GM12801 (cell line): Measurements from ENCODE around the gene FOXR1.

ENCODE experiments used
- TF ChIP-seq, protein P1 (sequence below): IDR thresholded peaks from one replicate; pipeline ENCODE4 v1.5.1; 2011; ENCODE audit warnings: control low read depth; ENCODE audit not compliant: insufficient read length; ENCODE audit errors: extremely low read depth

FOXR1 gene

DNA sequence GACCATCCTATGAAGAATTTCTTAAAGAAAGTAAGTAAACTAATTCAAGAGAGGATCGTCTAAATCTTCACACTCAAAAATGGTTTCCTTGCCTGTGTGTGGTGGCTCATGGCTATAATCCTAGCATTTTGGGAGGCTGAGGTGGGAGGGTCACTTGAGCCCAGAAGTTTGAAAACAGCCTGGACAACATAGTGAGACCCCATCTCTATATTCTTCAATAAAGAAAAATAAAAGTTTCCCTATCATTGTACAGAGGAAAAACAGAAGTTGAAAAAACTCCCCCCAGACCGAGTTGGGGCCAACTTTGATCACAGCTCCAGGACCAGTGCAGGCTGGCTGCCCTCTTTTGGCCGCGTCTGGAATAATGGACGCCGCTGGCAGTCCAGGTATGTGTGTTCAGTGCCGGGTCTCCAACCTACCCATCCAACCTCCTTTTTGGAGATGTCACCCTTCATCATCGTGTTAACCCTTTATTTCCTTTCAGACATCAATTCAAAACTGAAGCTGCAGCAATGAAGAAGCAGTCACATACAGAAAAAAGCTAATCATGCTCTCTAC, 43.6 kb downstream of the FOXR1 start:
- TF ChIP-seq, protein P1, sequence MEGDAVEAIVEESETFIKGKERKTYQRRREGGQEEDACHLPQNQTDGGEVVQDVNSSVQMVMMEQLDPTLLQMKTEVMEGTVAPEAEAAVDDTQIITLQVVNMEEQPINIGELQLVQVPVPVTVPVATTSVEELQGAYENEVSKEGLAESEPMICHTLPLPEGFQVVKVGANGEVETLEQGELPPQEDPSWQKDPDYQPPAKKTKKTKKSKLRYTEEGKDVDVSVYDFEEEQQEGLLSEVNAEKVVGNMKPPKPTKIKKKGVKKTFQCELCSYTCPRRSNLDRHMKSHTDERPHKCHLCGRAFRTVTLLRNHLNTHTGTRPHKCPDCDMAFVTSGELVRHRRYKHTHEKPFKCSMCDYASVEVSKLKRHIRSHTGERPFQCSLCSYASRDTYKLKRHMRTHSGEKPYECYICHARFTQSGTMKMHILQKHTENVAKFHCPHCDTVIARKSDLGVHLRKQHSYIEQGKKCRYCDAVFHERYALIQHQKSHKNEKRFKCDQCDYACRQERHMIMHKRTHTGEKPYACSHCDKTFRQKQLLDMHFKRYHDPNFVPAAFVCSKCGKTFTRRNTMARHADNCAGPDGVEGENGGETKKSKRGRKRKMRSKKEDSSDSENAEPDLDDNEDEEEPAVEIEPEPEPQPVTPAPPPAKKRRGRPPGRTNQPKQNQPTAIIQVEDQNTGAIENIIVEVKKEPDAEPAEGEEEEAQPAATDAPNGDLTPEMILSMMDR: no peak

DNA sequence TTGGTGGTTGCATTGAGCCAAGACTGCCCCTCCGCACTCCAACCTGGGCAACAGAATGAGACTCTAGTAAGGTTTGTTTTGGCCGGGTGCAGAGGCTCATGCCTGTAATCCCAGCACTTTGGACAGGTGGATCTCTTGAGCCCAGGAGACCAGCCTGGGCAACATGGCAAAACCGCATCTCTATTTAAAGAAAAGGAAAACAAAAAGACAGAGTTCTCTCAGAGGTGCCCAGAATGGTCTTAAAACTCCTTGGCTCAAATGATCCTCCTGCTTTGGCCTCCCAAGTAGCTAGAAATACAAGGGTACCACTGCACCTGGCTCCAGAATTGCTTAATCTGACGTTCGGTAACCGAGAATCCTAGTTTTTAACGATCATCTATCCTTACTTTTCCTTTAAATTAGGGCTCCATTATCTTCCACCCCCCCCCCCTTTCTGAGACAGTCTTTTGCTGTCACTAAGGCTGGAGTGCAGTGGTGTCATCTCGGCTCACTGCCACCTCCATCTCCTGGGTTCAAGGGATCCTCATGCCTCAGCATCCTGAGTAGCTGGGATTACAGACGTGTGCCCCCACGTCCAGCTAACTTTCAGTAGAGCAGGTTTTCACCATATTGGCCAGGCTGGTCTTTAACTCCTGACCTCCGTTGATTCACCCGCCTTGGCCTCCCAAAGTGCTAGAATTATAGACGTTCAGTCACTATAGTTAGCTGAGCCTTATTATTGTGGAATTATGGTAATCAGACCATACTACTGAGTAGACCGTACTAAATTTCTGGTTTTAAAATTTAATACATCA, 44.9 kb downstream of the FOXR1 start:
- TF ChIP-seq, protein P1: no peak

DNA sequence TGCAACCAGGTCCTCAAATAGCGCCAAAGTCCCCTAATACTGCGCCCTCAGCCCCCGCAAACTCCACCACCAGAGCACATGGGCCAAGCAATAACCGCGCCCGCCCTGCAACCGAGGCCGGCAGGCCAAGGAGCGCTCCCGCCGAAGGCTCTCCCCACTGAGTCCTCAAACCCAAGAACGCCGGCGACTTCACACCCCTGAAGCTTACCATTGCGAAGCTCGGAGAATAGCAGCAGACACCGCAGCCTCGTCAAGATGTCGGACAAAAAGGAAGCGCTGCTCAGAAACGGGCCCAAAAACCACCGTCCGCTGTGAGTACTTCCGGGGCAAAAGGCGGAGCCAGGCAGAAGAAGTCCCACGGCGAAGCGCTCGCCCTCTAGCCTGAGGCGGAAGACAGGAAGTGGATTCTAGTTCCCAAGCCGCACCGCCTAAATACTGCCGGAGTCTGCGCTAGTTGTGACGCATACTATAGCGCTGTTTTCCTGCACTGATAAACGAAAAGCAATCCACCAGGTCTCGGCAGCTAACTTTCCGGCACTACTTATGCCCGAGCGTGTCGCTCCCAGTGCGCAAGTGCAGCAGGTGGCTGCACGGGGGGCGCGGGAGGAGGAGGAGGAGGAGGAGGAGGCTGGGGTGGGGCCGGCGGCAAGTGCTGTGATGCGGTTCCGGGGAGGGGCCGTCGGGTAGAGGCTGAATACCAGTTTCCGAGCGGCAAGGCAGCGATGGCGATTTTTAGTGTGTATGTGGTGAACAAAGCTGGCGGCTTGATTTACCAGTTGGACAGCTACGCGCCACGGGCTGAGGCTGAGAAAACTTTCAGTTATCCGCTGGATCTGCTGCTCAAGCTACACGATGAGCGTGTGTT, 46.7 kb downstream of the FOXR1 start, which contains the start of the genes RPS25 and TRAPPC4:
Gene RPS25 (minus strand): TSS at position 270 of the 865 bp plus-strand sequence. CDS start 59 bp downstream, at position 211.
Gene TRAPPC4 (plus strand): TSS at position 693 of the 865 bp plus-strand sequence. CDS start 30 bp downstream, at position 723.
- TF ChIP-seq, protein P1: no peak

DNA sequence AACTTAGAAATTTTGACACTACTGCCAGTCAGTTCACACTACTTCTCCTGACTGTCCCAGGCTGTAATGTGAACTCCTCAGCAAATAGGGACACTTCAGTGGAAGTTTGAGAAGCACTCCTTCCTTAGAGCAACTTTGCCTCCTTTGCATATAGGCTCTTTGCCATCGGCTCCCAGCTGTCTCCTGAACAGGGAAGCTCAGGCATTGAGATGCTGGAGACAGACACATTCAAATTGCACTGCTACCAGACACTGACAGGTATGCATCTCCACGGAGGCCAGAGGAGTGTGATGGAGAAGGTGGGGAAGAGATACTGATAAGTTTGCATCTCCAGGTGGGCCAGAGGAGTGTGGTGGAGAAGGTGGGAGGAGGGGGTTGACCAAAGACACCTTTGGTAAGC, 48.4 kb downstream of the FOXR1 start:
- TF ChIP-seq, protein P1: no peak

DNA sequence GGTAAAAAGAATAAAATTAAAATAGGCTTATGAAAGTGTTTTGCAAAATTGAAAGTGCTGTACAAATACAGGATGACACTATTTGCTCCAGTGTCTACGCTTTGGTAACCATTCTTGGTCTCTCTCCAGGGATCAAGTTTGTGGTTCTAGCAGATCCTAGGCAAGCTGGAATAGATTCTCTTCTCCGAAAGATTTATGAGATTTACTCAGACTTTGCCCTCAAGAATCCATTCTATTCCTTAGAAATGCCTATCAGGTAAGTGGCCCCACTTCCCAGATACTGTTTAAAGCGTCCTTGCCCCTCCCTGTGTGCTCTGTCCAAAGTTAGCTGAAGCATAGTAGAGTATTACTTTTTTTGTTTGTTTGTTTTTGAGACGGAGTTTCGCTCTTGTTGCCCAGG, 50.1 kb downstream of the FOXR1 start:
- TF ChIP-seq, protein P1: no peak

DNA sequence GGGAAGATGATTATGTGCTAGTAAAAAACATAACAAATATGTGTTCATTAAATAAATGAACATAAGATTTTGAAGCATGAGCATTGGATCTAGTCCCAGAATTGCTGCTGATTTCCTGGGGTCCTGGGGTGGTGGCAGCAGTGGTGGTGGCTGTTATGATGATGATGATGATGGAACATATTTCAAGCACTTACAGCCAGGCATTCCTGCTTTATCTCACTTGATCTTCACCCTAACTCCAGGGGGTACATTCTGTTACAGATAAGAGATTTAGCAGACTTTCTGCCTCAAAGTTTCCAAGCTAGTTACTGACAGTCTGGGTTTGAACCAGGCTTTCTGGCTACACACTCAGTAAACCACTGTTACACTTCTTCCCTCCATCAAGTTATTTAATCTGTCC, 52.2 kb downstream of the FOXR1 start:
- TF ChIP-seq, protein P1: no peak

DNA sequence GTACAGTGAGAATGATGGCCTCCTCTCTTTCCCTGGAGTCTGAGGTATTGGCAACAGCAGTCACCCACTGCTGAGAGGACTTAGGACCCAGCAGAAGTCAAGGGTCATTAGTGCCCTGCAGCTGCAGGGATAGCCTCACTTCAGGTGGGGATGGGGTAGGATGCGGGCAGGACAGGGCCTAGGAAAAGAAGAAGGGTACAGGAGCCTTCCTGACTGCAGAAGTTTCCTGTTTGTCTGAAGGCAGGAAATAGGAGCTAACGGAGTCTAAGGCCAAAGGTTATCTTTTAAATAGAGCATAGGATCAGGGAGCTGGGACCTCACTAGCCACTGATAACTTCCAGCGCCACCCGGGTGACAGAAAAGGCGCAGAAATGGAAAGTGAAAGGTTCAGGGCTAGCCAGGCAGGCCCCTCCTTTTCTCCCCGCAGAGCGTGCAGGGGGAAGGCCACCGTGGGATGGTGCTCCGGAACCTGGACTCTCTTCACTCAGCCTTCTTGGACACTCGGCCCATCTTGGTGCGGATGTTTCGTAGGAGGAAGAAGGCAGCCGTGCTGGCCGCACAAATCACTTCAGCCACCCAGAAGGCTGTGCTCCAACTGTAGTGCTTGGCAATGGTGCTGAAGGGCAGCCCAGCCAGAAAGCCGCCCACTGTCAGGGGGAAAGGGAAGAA, 53.0 kb downstream of the FOXR1 start:
- TF ChIP-seq, protein P1: no peak
